Uterus (tissue), 4 donors: ENCODE data around the gene TRIM34. TPM values are rescaled to one million over a fixed set of nuclear protein-coding genes. Genes with fewer than 3 reads are reported as not detected.
A peak's percentile ranks its signal among the peaks of the same experiment; 100 is the strongest.
"Not testable (repeated sequence)": the region's sequence is repeated elsewhere in the genome, so short reads cannot be mapped to it uniquely, and the experiment has no call there.

Source experiments
- DNase-seq, 2 donors: peaks; one replicate each; pipeline ENCODE4 v3.0.0-alpha.2; 2019 to 2020
- H3K27ac ChIP-seq, 2 donors: fragments of 200-600 bp; sonication (generic); 1 replicate in 1 of 2; 2 replicates in 1 of 2; pipeline ENCODE4 v1.5.1; 2016 to 2018
- H3K27me3 ChIP-seq, 2 donors: fragments of 200-600 bp; sonication (generic); one replicate each; pipeline ENCODE4 v1.5.1; 2018 to 2019; ENCODE audit warnings: control low read depth in 1 of 2
- H3K36me3 ChIP-seq, 2 donors: fragments of 200-600 bp; sonication (generic); one replicate each; pipeline ENCODE4 v1.5.1; 2019; ENCODE audit warnings: control low read depth in 1 of 2
- H3K4me1 ChIP-seq, 2 donors: fragments of 200-600 bp; sonication (generic); one replicate each; pipeline ENCODE4 v1.5.1; 2018 to 2019; ENCODE audit warnings: control low read depth in 1 of 2
- H3K4me3 ChIP-seq, 2 donors: fragments of 200-600 bp; sonication (generic); 1 replicate in 1 of 2; 2 replicates in 1 of 2; pipeline ENCODE4 v1.5.1; 2018 to 2019; ENCODE audit warnings: mild to moderate bottlenecking in 1 of 2
- H3K9me3 ChIP-seq, 2 donors: fragments of 200-600 bp; sonication (generic); one replicate each; pipeline ENCODE4 v1.5.1; 2019; ENCODE audit warnings: control low read depth in 1 of 2
- POLR2A ChIP-seq, 2 donors: fragments of 450-650 bp; IDR thresholded peaks; one replicate each; pipeline ENCODE4 v1.6.1; 2016; ENCODE audit warnings: antibody characterized with exemption in 2 of 2, mild to moderate bottlenecking in 1 of 2, moderate library complexity in 1 of 2
- intact Hi-C: fragments of 100-400 bp; cut with DNase I; formaldehyde crosslinking; loops from one replicate; pipeline ENCODE4 v1.15.1; 2023; ENCODE audit warnings: low total_unique reads
- total RNA-seq, 4 donors: library from RNA; depleted of rRNA in 3 of 4; stranded (reverse); fragments of >200 nt in 3 of 4; gene quantifications; one replicate each; pipeline versions ENCODE4 v1.1.0 to v1.2.4, GENCODE V29; 2014 to 2023
- TF ChIP-seq, protein P1 (sequence below), 4 experiments: fragments of 200-600 bp in 2 of 4; fragments of 450-650 bp in 2 of 4; sonication (generic) in 2 of 4; IDR thresholded peaks; one replicate each; pipeline ENCODE4 v1.5.1; 2016 to 2019; ENCODE audit warnings: antibody characterized with exemption in 4 of 4, mild to moderate bottlenecking in 2 of 4, moderate library complexity in 1 of 4
- donor health status: DM: yes; HTN: yes; CAD: no.

Gene TRIM34
- total RNA-seq, 4 donors from 2014 or later = 1.5 to 12.2 (median 6.0) TPM

DNA sequence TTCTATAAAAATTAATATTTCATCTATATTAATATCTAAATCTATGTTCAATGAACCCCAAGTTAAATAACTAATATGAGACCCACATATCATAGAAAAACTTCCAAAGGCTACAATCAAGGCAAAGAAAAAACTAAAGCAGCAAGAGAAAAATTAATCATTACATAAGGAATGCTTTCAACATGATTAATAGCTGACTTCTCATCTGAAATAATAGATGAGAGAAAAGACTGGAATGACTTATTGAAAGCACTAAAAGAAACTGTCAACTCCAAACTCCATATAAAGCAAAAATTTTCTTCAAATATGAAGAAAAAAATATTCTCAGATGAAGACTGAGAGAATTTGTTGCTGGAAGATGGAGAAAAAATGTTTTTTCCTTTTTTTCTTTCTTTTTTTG, 47.0 kb downstream of the TRIM34 start:
- Histone ChIP-seq H3K27ac (no peak overlapping the region), H3K27me3 (no peaks in the 10 kb centered on the region), H3K4me3 (no peak overlapping the region), H3K4me1 (no peaks in the 10 kb centered on the region), H3K36me3 (no peaks in the 10 kb centered on the region), H3K9me3 (no peaks in the 10 kb centered on the region)
- intact Hi-C loops = no loop called here
- no peak for DNase-seq
- TF ChIP-seq, protein P1, sequence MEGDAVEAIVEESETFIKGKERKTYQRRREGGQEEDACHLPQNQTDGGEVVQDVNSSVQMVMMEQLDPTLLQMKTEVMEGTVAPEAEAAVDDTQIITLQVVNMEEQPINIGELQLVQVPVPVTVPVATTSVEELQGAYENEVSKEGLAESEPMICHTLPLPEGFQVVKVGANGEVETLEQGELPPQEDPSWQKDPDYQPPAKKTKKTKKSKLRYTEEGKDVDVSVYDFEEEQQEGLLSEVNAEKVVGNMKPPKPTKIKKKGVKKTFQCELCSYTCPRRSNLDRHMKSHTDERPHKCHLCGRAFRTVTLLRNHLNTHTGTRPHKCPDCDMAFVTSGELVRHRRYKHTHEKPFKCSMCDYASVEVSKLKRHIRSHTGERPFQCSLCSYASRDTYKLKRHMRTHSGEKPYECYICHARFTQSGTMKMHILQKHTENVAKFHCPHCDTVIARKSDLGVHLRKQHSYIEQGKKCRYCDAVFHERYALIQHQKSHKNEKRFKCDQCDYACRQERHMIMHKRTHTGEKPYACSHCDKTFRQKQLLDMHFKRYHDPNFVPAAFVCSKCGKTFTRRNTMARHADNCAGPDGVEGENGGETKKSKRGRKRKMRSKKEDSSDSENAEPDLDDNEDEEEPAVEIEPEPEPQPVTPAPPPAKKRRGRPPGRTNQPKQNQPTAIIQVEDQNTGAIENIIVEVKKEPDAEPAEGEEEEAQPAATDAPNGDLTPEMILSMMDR (IDR thresholded peaks at IDR 0.05) = no peak
- TF ChIP-seq POLR2A (IDR thresholded peaks at IDR 0.05) = no peak

DNA sequence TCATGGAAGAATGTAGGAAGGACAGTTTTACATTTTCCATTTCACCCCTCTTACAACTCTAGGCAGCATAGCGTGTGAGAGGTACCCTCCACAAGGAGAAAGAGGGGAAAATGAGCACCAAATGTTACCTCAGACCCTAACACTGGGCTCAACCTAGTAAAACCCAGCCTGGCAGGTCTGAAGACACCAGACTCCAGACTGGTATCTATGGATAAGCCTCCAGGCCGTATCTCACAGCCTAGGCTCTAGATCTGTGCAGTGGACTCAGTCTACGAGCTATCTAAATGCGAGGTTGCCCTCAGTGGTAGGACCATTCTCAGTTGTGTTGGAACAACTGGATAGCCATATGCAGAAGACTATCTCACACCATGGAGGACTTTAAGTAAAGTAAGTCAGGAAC, 49.6 kb downstream of the TRIM34 start:
- DNase-seq = no peak
- Histone ChIP-seq H3K9me3 (no peaks in the 10 kb centered on the region), H3K4me1 (no peaks in the 10 kb centered on the region), H3K27me3 (no peaks in the 10 kb centered on the region), H3K36me3 (no peaks in the 10 kb centered on the region), H3K27ac (no peak overlapping the region), H3K4me3 (no peak overlapping the region)
- TF ChIP-seq POLR2A (IDR thresholded peaks at IDR 0.05) = no peak
- TF ChIP-seq, protein P1 (IDR thresholded peaks at IDR 0.05) = no peak
- intact Hi-C loops = no loop called here

DNA sequence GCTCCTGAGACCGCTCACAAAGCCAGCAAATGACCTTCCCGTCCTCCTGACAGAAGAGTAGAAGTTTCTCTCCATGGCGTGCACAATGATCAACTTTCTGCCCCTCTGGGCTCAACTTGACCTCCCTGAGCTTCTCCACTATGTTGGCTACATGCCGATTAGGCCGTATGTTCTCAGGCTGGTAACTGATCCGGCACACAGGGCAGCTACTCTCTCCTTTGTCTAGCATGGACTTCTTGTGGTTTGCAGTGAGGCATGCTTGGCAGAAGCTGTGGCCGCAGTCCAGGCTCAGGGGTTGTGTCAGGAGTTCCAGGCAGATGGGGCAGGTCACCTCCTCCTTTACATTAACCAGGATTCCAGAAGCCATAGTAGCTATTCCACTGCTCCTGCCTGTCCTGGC, 55.0 kb downstream of the TRIM34 start:
- intact Hi-C loops = no loop called here
- H3K4me3 ChIP-seq = no peak overlapping the region
- H3K9me3 ChIP-seq = no peaks in the 10 kb centered on the region
- H3K27ac ChIP-seq = no peak overlapping the region
- no peaks in the 10 kb centered on the region for H3K27me3 ChIP-seq
- TF ChIP-seq, protein P1 (IDR thresholded peaks at IDR 0.05) = no peak
- no peak for TF ChIP-seq POLR2A (IDR thresholded peaks at IDR 0.05)
- H3K36me3 ChIP-seq = no peaks in the 10 kb centered on the region
- DNase-seq = no peak
- H3K4me1 ChIP-seq = no peaks in the 10 kb centered on the region

DNA sequence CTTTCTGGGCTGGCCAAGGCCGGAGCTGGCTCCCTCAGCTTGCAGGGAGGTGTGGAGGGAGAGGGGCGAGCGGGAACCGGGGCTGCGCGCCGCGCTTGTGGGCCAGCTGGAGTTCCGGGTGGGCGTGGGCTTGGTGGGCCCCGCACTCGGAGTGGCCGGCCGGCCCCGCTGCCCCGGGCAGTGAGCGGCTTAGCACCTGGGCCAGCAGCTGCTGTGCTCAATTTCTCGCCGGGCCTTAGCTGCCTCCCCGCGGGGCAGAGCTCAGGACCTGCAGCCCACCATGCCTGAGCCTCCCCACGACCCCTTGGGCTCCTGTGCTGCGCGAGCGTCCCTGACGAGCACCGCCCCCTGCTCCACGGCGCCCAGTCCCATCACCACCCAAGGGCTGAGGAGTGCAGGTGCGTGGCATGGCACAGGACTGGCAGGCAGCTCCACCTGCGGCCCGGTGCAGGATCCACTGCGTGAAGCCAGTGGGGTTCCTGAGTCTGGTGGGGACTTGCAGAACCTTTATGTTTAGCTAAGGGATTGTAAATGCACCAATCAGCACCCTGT, 58.2 kb downstream of the TRIM34 start:
- H3K36me3 ChIP-seq, H3K27ac ChIP-seq, H3K4me1 ChIP-seq, H3K4me3 ChIP-seq, H3K27me3 ChIP-seq, DNase-seq, H3K9me3 ChIP-seq, intact Hi-C loops: not testable (repeated sequence)

DNA sequence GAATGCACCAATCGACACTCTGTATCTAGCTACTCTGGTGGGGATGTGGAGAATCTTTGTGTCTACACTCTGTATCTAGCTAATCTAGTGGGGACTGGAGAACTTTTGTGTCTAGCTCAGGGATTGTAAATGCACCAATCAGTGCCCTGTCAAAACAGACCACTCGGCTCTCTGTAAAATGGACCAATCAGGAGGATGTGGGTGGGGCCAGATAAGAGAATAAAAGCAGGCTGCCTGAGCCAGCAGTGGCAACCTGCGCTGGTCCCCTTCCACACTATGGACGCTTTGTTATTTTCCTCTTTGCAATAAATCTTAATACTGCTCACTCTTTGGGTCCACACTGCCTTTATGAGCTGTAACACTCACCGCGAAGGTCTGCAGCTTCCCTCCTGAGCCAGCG, 58.8 kb downstream of the TRIM34 start:
- Histone ChIP-seq H3K27ac (peak overlapping the region; percentile 94 to 99), H3K4me3 (peak overlapping the region; percentile 38 to 53)
- H3K36me3 ChIP-seq, DNase-seq, H3K4me1 ChIP-seq, H3K27me3 ChIP-seq, H3K9me3 ChIP-seq, intact Hi-C loops: not testable (repeated sequence)

DNA sequence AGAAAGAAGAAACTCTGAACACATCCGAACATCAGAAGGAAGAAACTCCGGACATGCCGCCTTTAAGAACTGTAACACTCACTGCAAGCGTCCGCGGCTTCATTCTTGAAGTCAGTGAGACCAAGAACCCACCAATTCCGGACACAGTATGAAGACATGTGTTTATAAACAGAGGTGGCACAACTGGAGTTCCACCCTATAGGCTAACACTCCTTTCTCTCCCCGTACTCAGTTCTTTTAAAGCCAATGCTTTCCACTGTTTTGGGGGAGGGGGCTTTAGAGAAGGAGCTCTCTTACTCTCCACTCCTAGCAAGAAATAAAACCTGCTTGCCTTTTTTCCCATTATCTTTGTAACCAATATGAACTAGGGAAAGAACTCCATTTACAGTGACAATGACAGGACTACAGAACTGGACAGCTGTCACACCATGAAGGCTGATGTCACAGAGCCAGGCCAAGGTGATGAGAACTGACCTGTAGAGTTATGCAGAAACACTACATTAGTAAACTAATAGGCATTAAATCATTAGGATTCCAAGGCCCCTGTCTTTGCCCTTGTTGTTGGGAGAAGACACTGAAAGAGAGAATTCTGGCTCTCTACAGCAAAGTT, 59.3 kb downstream of the TRIM34 start:
- H3K27me3 ChIP-seq = no peaks in the 10 kb centered on the region
- no peaks in the 10 kb centered on the region for H3K9me3 ChIP-seq
- intact Hi-C loops = no loop called here
- peak overlapping the region; percentile 38 to 53 for H3K4me3 ChIP-seq
- no peak for DNase-seq
- TF ChIP-seq, protein P1 (IDR thresholded peaks at IDR 0.05) = no peak
- TF ChIP-seq POLR2A (IDR thresholded peaks at IDR 0.05) = no peak
- no peaks in the 10 kb centered on the region for H3K4me1 ChIP-seq
- peak overlapping the region; percentile 94 to 99 for H3K27ac ChIP-seq
- no peaks in the 10 kb centered on the region for H3K36me3 ChIP-seq
